HFF-Myc (cell line): ENCODE data around the gene GNGT1.

Source experiments
- DNase-seq: peaks from one replicate; pipeline ENCODE4 v3.0.0-alpha.2; 2011; ENCODE audit warnings: low read depth; ENCODE audit errors: extremely low read depth
- H3K4me3 ChIP-seq: replicated peaks from 2 replicates; pipeline ENCODE4 v1.5.1; 2011; ENCODE audit warnings: low read depth, mild to moderate bottlenecking, control low read depth, low read length
- TF ChIP-seq, protein P1 (sequence below): IDR thresholded peaks from 2 replicates; pipeline ENCODE4 v1.5.1; 2012; ENCODE audit warnings: mild to moderate bottlenecking, low read depth, low read length, control low read depth; ENCODE audit errors: missing control alignments

The GNGT1 gene

DNA sequence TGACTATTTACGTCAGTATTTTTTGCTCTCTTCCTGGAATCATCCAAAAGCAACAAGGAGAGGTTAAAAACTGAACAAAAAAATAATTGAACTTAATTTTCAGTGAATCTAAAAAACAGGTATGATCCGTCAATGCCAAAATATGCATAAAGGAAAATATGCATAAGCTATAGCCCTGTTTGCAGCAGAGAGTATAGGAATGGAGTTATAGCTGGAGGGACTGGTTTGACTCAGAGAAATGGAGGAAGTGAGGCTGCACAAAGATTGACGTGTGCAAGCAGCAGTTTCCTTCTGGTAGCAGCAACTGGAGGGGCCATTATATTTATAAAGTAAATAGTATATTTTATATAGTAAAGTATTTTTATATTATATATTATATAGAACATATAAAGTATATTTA, 52.3 kb downstream of the GNGT1 start:
- H3K4me3 ChIP-seq = no peak overlapping the region
- no peak for DNase-seq
- TF ChIP-seq, protein P1, sequence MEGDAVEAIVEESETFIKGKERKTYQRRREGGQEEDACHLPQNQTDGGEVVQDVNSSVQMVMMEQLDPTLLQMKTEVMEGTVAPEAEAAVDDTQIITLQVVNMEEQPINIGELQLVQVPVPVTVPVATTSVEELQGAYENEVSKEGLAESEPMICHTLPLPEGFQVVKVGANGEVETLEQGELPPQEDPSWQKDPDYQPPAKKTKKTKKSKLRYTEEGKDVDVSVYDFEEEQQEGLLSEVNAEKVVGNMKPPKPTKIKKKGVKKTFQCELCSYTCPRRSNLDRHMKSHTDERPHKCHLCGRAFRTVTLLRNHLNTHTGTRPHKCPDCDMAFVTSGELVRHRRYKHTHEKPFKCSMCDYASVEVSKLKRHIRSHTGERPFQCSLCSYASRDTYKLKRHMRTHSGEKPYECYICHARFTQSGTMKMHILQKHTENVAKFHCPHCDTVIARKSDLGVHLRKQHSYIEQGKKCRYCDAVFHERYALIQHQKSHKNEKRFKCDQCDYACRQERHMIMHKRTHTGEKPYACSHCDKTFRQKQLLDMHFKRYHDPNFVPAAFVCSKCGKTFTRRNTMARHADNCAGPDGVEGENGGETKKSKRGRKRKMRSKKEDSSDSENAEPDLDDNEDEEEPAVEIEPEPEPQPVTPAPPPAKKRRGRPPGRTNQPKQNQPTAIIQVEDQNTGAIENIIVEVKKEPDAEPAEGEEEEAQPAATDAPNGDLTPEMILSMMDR = no peak
